ENCODE measurements around the gene TFCP2L1.

TFCP2L1 gene

GRCh38 chr2:121242976-121243375 lies 42.0 kb downstream of the TFCP2L1 start:
- no peaks in the 10 kb centered on the region for H3K36me3 ChIP-seq (ENCODE audit: control insufficient read depth, insufficient read depth, low read length)

DNA sequence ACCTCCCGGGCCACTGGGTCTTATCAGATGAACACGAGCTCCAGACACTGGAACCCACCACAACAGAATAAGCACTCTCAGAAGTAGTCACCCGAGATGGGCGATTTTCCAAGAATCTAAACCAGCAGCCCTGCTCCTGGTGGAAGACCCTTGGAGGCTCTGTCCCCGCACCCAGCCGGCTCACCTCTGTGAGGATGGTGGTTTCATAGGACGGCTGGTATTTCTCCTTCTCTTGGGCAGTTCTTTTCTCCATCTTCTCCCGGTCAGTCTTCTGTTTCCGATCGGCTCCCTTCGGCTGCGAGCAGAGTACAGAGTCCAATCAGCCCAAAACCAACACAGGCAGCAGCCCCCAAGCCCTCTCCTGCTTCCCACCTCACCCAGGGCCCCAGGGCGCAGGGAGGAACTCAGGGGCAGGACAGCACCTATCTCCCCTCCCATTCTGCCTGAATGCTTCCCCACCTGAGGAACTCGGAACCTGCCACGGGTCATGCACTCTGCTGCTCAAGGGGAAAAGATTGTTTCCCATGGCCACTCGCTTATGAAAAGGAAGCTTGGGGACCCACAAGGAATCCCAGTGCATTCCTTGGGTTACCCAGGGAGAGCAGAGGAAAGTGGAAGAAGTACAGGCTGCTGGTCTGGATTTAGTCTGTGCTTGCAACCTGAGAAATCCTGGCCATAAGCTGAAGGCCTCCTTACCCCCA lies 42.7 kb downstream of the TFCP2L1 start:
- Histone ChIP-seq H3K4me1 (ENCODE audit: control insufficient read depth, insufficient read depth, low read length) (no peaks in the 10 kb centered on the region), H3K27me3 (ENCODE audit: control insufficient read depth, insufficient read depth, low read length) (no peaks in the 10 kb centered on the region), H3K4me3 (ENCODE audit: low read length) (no peak overlapping the region), H3K27ac (ENCODE audit: low read depth, low read length) (no peak overlapping the region), H3K36me3 (ENCODE audit: control insufficient read depth, insufficient read depth, low read length) (no peaks in the 10 kb centered on the region), H3K9ac (ENCODE audit: low read length) (no peak overlapping the region)

More at GRCh38 chr2:121242976-121243375, 42.0 kb downstream of the TFCP2L1 start:
- H3K4me1 ChIP-seq (ENCODE audit: control insufficient read depth, insufficient read depth, low read length) = no peaks in the 10 kb centered on the region
- H3K27me3 ChIP-seq (ENCODE audit: control insufficient read depth, insufficient read depth, low read length) = no peaks in the 10 kb centered on the region
- H3K27ac ChIP-seq (ENCODE audit: low read depth, low read length) = no peak overlapping the region
- no peak overlapping the region for H3K4me3 ChIP-seq (ENCODE audit: low read length)
- H3K9ac ChIP-seq (ENCODE audit: low read length) = no peak overlapping the region

- Histone ChIP-seq H3K9ac (ENCODE audit: low read length) (no peak overlapping the region), H3K27ac (ENCODE audit: low read depth, low read length) (no peak overlapping the region), H3K36me3 (ENCODE audit: control insufficient read depth, insufficient read depth, low read length) (no peaks in the 10 kb centered on the region), H3K4me3 (ENCODE audit: low read length) (no peak overlapping the region), H3K4me1 (ENCODE audit: control insufficient read depth, insufficient read depth, low read length) (no peaks in the 10 kb centered on the region), H3K27me3 (ENCODE audit: control insufficient read depth, insufficient read depth, low read length) (no peaks in the 10 kb centered on the region)
Measured at GRCh38 chr2:121241466-121241865, 43.5 kb downstream of the TFCP2L1 start.

- Histone ChIP-seq H3K27me3 (ENCODE audit: control insufficient read depth, insufficient read depth, low read length) (no peaks in the 10 kb centered on the region), H3K4me3 (ENCODE audit: low read length) (no peak overlapping the region), H3K9ac (ENCODE audit: low read length) (no peak overlapping the region), H3K27ac (ENCODE audit: low read depth, low read length) (no peak overlapping the region), H3K36me3 (ENCODE audit: control insufficient read depth, insufficient read depth, low read length) (no peaks in the 10 kb centered on the region), H3K4me1 (ENCODE audit: control insufficient read depth, insufficient read depth, low read length) (no peaks in the 10 kb centered on the region)
Measured at GRCh38 chr2:121240436-121240835, 44.6 kb downstream of the TFCP2L1 start.

DNA sequence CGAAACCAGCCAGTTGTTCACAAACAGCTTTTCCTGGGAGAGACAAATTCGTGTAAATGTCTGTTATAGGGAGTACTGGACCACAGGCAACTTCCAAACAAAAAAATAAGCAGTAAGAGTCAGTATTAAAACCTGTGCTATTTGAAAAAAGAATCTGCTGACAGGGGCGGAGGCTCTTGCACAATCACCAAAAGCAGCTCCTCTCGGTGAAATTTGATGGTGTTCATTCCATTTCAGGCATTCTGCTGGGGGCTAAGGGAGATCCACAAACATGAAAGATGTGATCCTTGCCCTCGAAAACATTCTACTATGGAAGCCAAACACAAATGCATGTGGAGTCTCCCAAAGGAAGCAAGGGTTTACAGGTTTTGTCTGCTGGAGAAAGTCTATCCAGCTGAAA lies 45.0 kb downstream of the TFCP2L1 start:
- no peaks in the 10 kb centered on the region for H3K4me1 ChIP-seq (ENCODE audit: control insufficient read depth, insufficient read depth, low read length)
- no peaks in the 10 kb centered on the region for H3K36me3 ChIP-seq (ENCODE audit: control insufficient read depth, insufficient read depth, low read length)
- H3K4me3 ChIP-seq (ENCODE audit: low read length) = no peak overlapping the region
- H3K27me3 ChIP-seq (ENCODE audit: control insufficient read depth, insufficient read depth, low read length) = no peaks in the 10 kb centered on the region
- H3K9ac ChIP-seq (ENCODE audit: low read length) = no peak overlapping the region
- no peak overlapping the region for H3K27ac ChIP-seq (ENCODE audit: low read depth, low read length)

GRCh38 chr2:121239471-121239870 lies 45.5 kb downstream of the TFCP2L1 start:
- Histone ChIP-seq H3K27me3 (ENCODE audit: control insufficient read depth, insufficient read depth, low read length) (no peaks in the 10 kb centered on the region), H3K36me3 (ENCODE audit: control insufficient read depth, insufficient read depth, low read length) (no peaks in the 10 kb centered on the region)

DNA sequence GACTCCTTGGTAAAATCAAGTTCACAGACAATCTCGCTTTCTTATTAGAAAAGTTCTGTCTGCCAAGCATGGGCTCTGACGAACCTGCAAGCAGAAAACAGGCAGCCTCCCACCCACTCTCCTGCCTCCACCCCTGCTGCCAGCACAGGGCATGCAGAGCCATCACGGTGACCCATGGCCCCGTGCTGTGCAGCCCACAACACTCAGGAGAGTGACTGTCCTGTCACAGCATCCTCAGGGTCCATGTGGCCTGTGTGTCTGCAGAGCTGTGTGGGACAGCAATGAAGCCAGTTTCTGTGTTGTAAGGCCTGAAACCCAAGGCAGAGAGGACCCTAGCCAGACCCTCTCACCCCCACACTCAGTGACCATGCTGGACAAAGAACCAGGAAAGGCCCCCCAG lies 46.2 kb downstream of the TFCP2L1 start:
- Histone ChIP-seq H3K4me1 (ENCODE audit: control insufficient read depth, insufficient read depth, low read length) (no peaks in the 10 kb centered on the region), H3K27me3 (ENCODE audit: control insufficient read depth, insufficient read depth, low read length) (no peaks in the 10 kb centered on the region), H3K9ac (ENCODE audit: low read length) (no peak overlapping the region), H3K36me3 (ENCODE audit: control insufficient read depth, insufficient read depth, low read length) (no peaks in the 10 kb centered on the region), H3K4me3 (ENCODE audit: low read length) (no peak overlapping the region), H3K27ac (ENCODE audit: low read depth, low read length) (no peak overlapping the region)

More at GRCh38 chr2:121239471-121239870, 45.5 kb downstream of the TFCP2L1 start:
- H3K4me1 ChIP-seq (ENCODE audit: control insufficient read depth, insufficient read depth, low read length) = no peaks in the 10 kb centered on the region
- H3K27ac ChIP-seq (ENCODE audit: low read depth, low read length) = no peak overlapping the region
- no peak overlapping the region for H3K4me3 ChIP-seq (ENCODE audit: low read length)
- H3K9ac ChIP-seq (ENCODE audit: low read length) = no peak overlapping the region

GRCh38 chr2:121237980-121238665 lies 46.9 kb downstream of the TFCP2L1 start:
- H3K4me3 ChIP-seq (ENCODE audit: low read length) = no peak overlapping the region
- H3K27ac ChIP-seq (ENCODE audit: low read depth, low read length) = no peak overlapping the region
- H3K4me1 ChIP-seq (ENCODE audit: control insufficient read depth, insufficient read depth, low read length) = no peaks in the 10 kb centered on the region
- no peaks in the 10 kb centered on the region for H3K36me3 ChIP-seq (ENCODE audit: control insufficient read depth, insufficient read depth, low read length)
- no peaks in the 10 kb centered on the region for H3K27me3 ChIP-seq (ENCODE audit: control insufficient read depth, insufficient read depth, low read length)
- no peak overlapping the region for H3K9ac ChIP-seq (ENCODE audit: low read length)

DNA sequence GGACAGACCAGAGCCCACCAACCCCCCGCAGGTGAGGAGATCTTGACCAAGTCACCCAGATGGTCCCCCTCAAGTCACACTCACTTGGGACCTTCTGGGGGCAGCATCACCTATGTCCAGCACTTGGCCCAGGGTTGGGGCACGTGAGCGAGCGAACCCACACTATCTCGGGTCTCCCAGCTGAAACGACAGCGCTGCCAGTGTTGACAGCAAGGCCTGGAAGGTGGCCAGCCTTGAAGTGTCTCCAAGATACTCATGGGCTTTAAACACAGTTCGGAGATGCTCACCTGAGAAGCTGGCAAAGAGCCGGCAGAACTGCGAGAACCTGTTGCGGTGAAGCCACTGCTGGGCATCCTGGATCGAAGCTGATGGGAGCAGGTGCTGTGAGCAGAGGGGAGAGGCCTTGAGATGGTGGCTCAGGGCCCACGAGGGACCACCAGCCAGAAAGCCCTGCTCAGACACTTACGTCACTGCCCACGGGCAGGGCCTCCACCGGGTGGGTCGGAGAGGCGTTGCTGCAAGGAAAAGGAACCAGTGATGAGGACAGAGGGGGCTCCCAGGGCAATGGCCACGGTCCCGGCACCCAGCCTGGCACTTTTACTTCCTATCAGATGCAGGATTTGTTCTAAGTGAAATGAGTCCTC lies 47.5 kb downstream of the TFCP2L1 start:
- Histone ChIP-seq H3K4me3 (ENCODE audit: low read length) (no peak overlapping the region), H3K9ac (ENCODE audit: low read length) (no peak overlapping the region), H3K36me3 (ENCODE audit: control insufficient read depth, insufficient read depth, low read length) (no peaks in the 10 kb centered on the region), H3K27ac (ENCODE audit: low read depth, low read length) (no peak overlapping the region), H3K27me3 (ENCODE audit: control insufficient read depth, insufficient read depth, low read length) (no peaks in the 10 kb centered on the region), H3K4me1 (ENCODE audit: control insufficient read depth, insufficient read depth, low read length) (no peaks in the 10 kb centered on the region)

GRCh38 chr2:121236650-121237180 lies 48.3 kb downstream of the TFCP2L1 start:
- Histone ChIP-seq H3K36me3 (ENCODE audit: control insufficient read depth, insufficient read depth, low read length) (no peaks in the 10 kb centered on the region), H3K4me3 (ENCODE audit: low read length) (no peak overlapping the region), H3K4me1 (ENCODE audit: control insufficient read depth, insufficient read depth, low read length) (no peaks in the 10 kb centered on the region), H3K27me3 (ENCODE audit: control insufficient read depth, insufficient read depth, low read length) (no peaks in the 10 kb centered on the region), H3K27ac (ENCODE audit: low read depth, low read length) (no peak overlapping the region), H3K9ac (ENCODE audit: low read length) (no peak overlapping the region)

DNA sequence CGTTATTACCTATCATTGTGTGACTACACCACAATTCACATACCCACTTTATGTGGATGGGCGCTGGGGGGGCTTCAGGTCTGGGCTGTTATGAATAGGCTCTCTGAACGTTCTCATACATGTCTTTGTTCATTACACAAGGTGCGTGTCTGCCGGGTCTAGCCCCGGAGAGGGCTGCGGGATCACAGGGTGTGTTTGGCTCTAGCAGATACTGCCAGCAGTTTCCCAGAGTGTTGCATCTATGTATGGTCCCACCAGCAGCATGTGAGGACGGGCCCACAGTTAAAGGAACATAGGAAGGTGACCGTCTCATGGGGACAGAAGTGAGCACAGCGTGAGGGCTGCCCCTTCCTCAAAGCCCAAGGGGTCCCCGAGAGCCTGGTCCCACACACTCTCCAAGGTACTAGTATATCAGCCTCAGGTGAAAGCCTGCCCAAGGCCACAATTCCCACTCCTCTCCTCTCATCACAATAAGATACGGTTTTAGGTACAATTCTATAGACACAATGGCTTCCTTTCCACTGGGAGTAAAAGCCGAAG lies 48.8 kb downstream of the TFCP2L1 start:
- H3K4me1 ChIP-seq (ENCODE audit: control insufficient read depth, insufficient read depth, low read length) = no peaks in the 10 kb centered on the region
- H3K9ac ChIP-seq (ENCODE audit: low read length) = no peak overlapping the region
- no peak overlapping the region for H3K27ac ChIP-seq (ENCODE audit: low read depth, low read length)
- H3K36me3 ChIP-seq (ENCODE audit: control insufficient read depth, insufficient read depth, low read length) = peaks cover 3% of the 10 kb centered on the region
- no peak overlapping the region for H3K4me3 ChIP-seq (ENCODE audit: low read length)
- peaks cover 3% of the 10 kb centered on the region for H3K27me3 ChIP-seq (ENCODE audit: control insufficient read depth, insufficient read depth, low read length)

DNA sequence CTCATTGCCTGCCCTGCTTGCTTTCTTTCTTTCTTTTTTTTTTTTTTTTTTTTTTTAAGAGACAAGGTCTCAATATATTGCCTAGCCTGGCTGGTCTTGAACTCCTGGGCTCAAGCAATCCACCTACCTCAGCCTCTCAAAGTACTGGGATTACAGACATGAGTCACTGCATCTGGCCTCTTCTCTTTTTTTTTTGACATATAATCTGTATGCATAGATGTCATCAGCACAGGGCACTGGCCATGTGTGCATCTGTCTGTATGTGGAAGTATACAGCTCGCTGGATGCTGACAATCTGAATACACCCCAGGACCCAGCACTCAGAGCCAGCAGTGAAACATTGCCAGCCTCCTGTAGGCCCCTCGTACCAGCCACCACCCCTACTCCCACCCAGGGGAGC lies 49.5 kb downstream of the TFCP2L1 start:
- Histone ChIP-seq H3K9ac (ENCODE audit: low read length) (no peak overlapping the region), H3K27me3 (ENCODE audit: control insufficient read depth, insufficient read depth, low read length) (peaks cover 3% of the 10 kb centered on the region), H3K36me3 (ENCODE audit: control insufficient read depth, insufficient read depth, low read length) (peaks cover 4% of the 10 kb centered on the region), H3K4me1 (ENCODE audit: control insufficient read depth, insufficient read depth, low read length) (no peaks in the 10 kb centered on the region), H3K4me3 (ENCODE audit: low read length) (no peak overlapping the region), H3K27ac (ENCODE audit: low read depth, low read length) (no peak overlapping the region)

Measured in rectal smooth muscle tissue (tissue), 1 donor.